Activated T-cell treated with anti-CD3 and anti-CD28 coated beads, Interleukin-2, amount 50 U/mL, for 72 hours (primary cell): ENCODE results near the gene STOML1. TPM values are rescaled to one million over a fixed set of nuclear protein-coding genes. Genes with fewer than 3 reads are reported as not detected.

Source experiments
- ATAC-seq, 2 donors: fragments of 150-1000 bp; cut with Tn5 transposase; replicated peaks in 1 of 2; 2 replicates each; pipeline ENCODE4 v1.10.0; 2021; ENCODE audit warnings: moderate library complexity in 2 of 2, mild to moderate bottlenecking in 1 of 2
- DNase-seq, 2 donors: peaks; one replicate each; pipeline ENCODE4 v3.0.0; 2021 to 2022; ENCODE audit warnings: mixed read lengths in 1 of 2
- H3K27ac Mint-ChIP-seq: one replicate; pipeline ENCODE4 v1.8.0; 2022; ENCODE audit warnings: mild to moderate bottlenecking, moderate library complexity, mixed read lengths
- H3K27me3 Mint-ChIP-seq: one replicate; pipeline ENCODE4 v1.8.0; 2022; ENCODE audit warnings: low read depth, mixed read lengths
- H3K36me3 Mint-ChIP-seq, 2 donors: one replicate each; pipeline ENCODE4 v1.8.0; 2022; ENCODE audit warnings: mixed read lengths in 2 of 2, mild to moderate bottlenecking in 1 of 2; ENCODE audit not compliant: insufficient read depth in 2 of 2
- H3K4me1 Mint-ChIP-seq: one replicate; pipeline ENCODE4 v1.8.0; 2022; ENCODE audit warnings: low read depth, mixed read lengths
- H3K4me3 Mint-ChIP-seq, 2 donors: one replicate each; pipeline ENCODE4 v1.8.0; 2022; ENCODE audit warnings: mild to moderate bottlenecking in 2 of 2, mixed read lengths in 2 of 2, moderate library complexity in 2 of 2
- H3K9me3 Mint-ChIP-seq, 2 donors: one replicate each; pipeline ENCODE4 v1.8.0; 2022; ENCODE audit warnings: mixed read lengths in 2 of 2
- total RNA-seq, 2 donors: library from RNA; stranded (reverse); gene quantifications; one replicate each; pipeline ENCODE4 v1.2.3, GENCODE V29; 2022

Gene STOML1
- total RNA-seq, 2 donors from 2014 or later = 7.2 to 15.1 TPM

GRCh38 chr15:73951601-73952000 is 40.5 kb downstream of the STOML1 start:
- Mint-ChIP-seq H3K9me3 (no peaks in the 10 kb centered on the region), H3K4me3 (no peak overlapping the region), H3K27ac (no peak overlapping the region), H3K4me1 (peaks cover 7% of the 10 kb centered on the region), H3K36me3 (no peaks in the 10 kb centered on the region), H3K27me3 (no peaks in the 10 kb centered on the region)
- ATAC-seq (no peak), DNase-seq (no peak)

GRCh38 chr15:73950831-73951561 is 41.1 kb downstream of the STOML1 start:
- Mint-ChIP-seq H3K36me3 (no peaks in the 10 kb centered on the region), H3K27ac (peak overlapping the region; percentile 80)
- peak; percentile 70 to 76 for DNase-seq

GRCh38 chr15:73950479-73950830 is 41.6 kb downstream of the STOML1 start:
- Mint-ChIP-seq H3K4me3 (no peak overlapping the region), H3K27ac (no peak overlapping the region), H3K9me3 (no peaks in the 10 kb centered on the region), H3K36me3 (no peaks in the 10 kb centered on the region), H3K4me1 (peaks cover 10% of the 10 kb centered on the region), H3K27me3 (no peaks in the 10 kb centered on the region)
- ATAC-seq = no peak
- no peak for DNase-seq

More at GRCh38 chr15:73950831-73951561, 41.1 kb downstream of the STOML1 start:
- peaks cover 10% of the 10 kb centered on the region for H3K4me1 Mint-ChIP-seq
- no peaks in the 10 kb centered on the region for H3K9me3 Mint-ChIP-seq
- ATAC-seq = peak; percentile 88 to 94
- H3K27me3 Mint-ChIP-seq = no peaks in the 10 kb centered on the region
- no peak overlapping the region for H3K4me3 Mint-ChIP-seq

GRCh38 chr15:73949496-73949895 is 42.6 kb downstream of the STOML1 start:
- ATAC-seq (no peak), DNase-seq (no peak)
- Mint-ChIP-seq H3K27ac (no peak overlapping the region), H3K4me1 (peaks cover 10% of the 10 kb centered on the region), H3K4me3 (no peak overlapping the region), H3K27me3 (no peaks in the 10 kb centered on the region), H3K36me3 (no peaks in the 10 kb centered on the region), H3K9me3 (no peaks in the 10 kb centered on the region)

GRCh38 chr15:73948982-73949381 is 43.1 kb downstream of the STOML1 start:
- H3K9me3 Mint-ChIP-seq = no peaks in the 10 kb centered on the region
- no peak overlapping the region for H3K27ac Mint-ChIP-seq

GRCh38 chr15:73948396-73948795 is 43.7 kb downstream of the STOML1 start:
- H3K27me3 Mint-ChIP-seq = no peaks in the 10 kb centered on the region
- H3K4me1 Mint-ChIP-seq = peaks cover 10% of the 10 kb centered on the region
- DNase-seq (no peak), ATAC-seq (no peak)
- no peaks in the 10 kb centered on the region for H3K36me3 Mint-ChIP-seq
- no peak overlapping the region for H3K4me3 Mint-ChIP-seq
- H3K9me3 Mint-ChIP-seq = no peaks in the 10 kb centered on the region
- H3K27ac Mint-ChIP-seq = no peak overlapping the region

More at GRCh38 chr15:73948982-73949381, 43.1 kb downstream of the STOML1 start:
- no peaks in the 10 kb centered on the region for H3K36me3 Mint-ChIP-seq
- H3K27me3 Mint-ChIP-seq = no peaks in the 10 kb centered on the region
- no peak overlapping the region for H3K4me3 Mint-ChIP-seq
- ATAC-seq = no peak
- no peak for DNase-seq
- peaks cover 10% of the 10 kb centered on the region for H3K4me1 Mint-ChIP-seq

GRCh38 chr15:73947651-73948050 is 44.4 kb downstream of the STOML1 start:
- H3K36me3 Mint-ChIP-seq = no peaks in the 10 kb centered on the region
- no peaks in the 10 kb centered on the region for H3K9me3 Mint-ChIP-seq
- H3K27ac Mint-ChIP-seq = no peak overlapping the region
- H3K27me3 Mint-ChIP-seq = no peaks in the 10 kb centered on the region
- H3K4me3 Mint-ChIP-seq = no peak overlapping the region
- DNase-seq (no peak), ATAC-seq (no peak)
- peaks cover 11% of the 10 kb centered on the region for H3K4me1 Mint-ChIP-seq

GRCh38 chr15:73946795-73947370 is 45.2 kb downstream of the STOML1 start:
- Mint-ChIP-seq H3K27ac (no peak overlapping the region), H3K4me1 (peaks cover 16% of the 10 kb centered on the region), H3K36me3 (no peaks in the 10 kb centered on the region), H3K9me3 (no peaks in the 10 kb centered on the region), H3K4me3 (no peak overlapping the region), H3K27me3 (no peaks in the 10 kb centered on the region)
- no peak for ATAC-seq
- DNase-seq = no peak

- H3K9me3 Mint-ChIP-seq = no peaks in the 10 kb centered on the region
- H3K4me3 Mint-ChIP-seq = no peak overlapping the region
- ATAC-seq (no peak), DNase-seq (no peak)
- no peaks in the 10 kb centered on the region for H3K27me3 Mint-ChIP-seq
- H3K36me3 Mint-ChIP-seq = no peaks in the 10 kb centered on the region
- no peak overlapping the region for H3K27ac Mint-ChIP-seq
- peaks cover 18% of the 10 kb centered on the region for H3K4me1 Mint-ChIP-seq
Measured at GRCh38 chr15:73946046-73946721, 45.9 kb downstream of the STOML1 start.

- Mint-ChIP-seq H3K4me1 (peaks cover 16% of the 10 kb centered on the region), H3K9me3 (no peaks in the 10 kb centered on the region), H3K27ac (no peak overlapping the region), H3K4me3 (no peak overlapping the region), H3K36me3 (no peaks in the 10 kb centered on the region), H3K27me3 (no peaks in the 10 kb centered on the region)
- ATAC-seq (no peak), DNase-seq (no peak)
Measured at GRCh38 chr15:73945130-73945508, 47.0 kb downstream of the STOML1 start.

GRCh38 chr15:73944161-73945129 is 47.6 kb downstream of the STOML1 start:
- Mint-ChIP-seq H3K27ac (no peak overlapping the region), H3K36me3 (no peaks in the 10 kb centered on the region), H3K4me1 (peaks cover 16% of the 10 kb centered on the region), H3K9me3 (no peaks in the 10 kb centered on the region), H3K27me3 (no peaks in the 10 kb centered on the region), H3K4me3 (no peak overlapping the region)
- DNase-seq (no peak), ATAC-seq (no peak)

GRCh38 chr15:73942751-73943270 is 49.3 kb downstream of the STOML1 start:
- Mint-ChIP-seq H3K36me3 (no peaks in the 10 kb centered on the region), H3K27ac (no peak overlapping the region), H3K4me1 (peaks cover 16% of the 10 kb centered on the region), H3K27me3 (no peaks in the 10 kb centered on the region), H3K4me3 (no peak overlapping the region), H3K9me3 (no peaks in the 10 kb centered on the region)
- DNase-seq = no peak
- no peak for ATAC-seq
